Left hindlimb (tissue), 1 donor: ENCODE measurements around the gene RASGRF2.
"Not testable (repeated sequence)": the region's sequence is repeated elsewhere in the genome, so short reads cannot be mapped to it uniquely, and the experiment has no call there.

Experiments
- DNase-seq: peaks from one replicate; pipeline ENCODE4 v3.0.0-alpha.2; 2018

RASGRF2 gene

GRCh38 chr5:81077105-81077504, 116.9 kb downstream of the RASGRF2 start:
- DNase-seq = no peak

GRCh38 chr5:81078930-81079329, 118.8 kb downstream of the RASGRF2 start:
- no peak for DNase-seq

GRCh38 chr5:81080809-81081460, 120.8 kb downstream of the RASGRF2 start:
- no peak for DNase-seq

DNA sequence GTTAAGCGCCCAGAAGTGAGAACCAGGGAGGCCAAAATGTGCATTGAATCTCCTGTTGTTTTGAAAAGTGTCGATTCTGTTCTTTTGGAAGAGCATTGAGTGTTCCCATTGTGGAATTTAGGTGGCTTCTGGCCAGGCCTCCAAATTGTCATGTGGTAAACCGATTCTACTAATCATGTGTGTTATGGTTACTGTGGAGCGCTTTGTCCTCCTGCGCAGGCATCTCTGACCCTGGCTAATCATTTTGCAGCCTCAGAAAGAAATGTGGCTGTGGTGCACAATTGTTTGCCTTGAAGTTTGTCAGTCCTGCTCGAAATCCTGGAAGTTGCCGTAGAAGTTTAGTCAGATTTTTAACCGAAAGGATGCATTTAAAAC, 121.3 kb downstream of the RASGRF2 start:
- DNase-seq = peak; percentile 68

DNA sequence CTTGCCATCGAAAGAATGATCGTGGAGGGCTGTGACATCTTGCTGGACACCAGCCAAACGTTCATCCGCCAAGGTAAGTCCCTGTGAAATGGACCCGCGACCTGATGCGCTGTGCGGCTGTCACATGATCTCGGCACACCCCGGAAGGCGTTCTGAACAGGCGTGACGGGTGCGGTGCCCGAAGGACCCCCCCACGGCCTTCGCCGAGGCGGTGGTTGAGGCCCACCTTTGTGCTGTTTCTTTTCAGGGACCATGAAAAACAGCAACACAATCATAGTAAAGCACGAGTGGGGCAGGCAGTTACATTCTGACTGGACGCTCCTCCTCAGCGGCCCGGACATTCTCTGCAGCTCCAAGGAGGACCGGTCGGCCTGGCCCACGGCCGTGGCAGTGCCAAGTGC, 126.7 kb downstream of the RASGRF2 start:
- DNase-seq = no peak

GRCh38 chr5:81091199-81091598, 131.0 kb downstream of the RASGRF2 start:
- no peak for DNase-seq

- DNase-seq = no peak
Measured at GRCh38 chr5:81093536-81094196, 133.5 kb downstream of the RASGRF2 start.

DNA sequence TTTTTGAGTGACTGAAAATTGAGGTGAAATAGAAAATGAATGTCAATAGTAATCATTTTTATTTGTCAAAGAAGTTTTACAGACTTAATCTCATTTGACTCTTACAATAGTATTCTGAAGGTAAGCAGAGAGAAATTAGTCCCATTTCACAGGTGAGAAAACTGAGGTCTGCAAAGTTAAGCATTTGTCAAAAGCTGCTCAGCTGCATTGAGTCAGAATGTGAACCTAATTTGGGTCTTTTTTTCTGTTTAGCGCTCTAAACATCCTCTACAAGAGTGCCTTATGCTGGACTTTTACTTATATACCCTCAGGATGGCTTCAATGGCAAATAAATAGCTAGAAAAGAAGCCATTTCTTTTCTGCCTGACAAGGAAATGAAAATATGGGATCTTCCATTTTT, 135.7 kb downstream of the RASGRF2 start:
- DNase-seq = no peak

DNA sequence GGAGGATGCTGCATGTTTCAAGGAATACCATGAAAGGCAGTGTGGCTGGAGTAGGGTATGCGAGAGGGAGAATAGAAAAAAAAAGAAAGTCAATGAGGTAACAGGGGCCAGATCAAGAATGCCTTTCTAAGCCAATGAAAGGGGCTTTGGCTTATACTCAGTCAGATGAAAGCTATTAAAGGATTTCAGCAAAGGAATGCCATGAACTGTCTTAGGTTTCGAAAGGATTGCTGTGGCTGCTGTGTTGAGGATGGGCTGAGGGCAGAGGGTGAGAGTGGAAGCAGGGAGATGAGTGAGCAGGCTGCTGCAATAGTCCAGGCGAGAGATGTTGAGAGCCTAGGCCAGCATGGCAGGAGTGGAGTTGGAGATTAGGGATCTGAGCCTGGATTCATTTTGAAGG, 137.6 kb downstream of the RASGRF2 start:
- DNase-seq = no peak

GRCh38 chr5:81105261-81105877, 145.2 kb downstream of the RASGRF2 start:
- DNase-seq = no peak

- DNase-seq = no peak
Measured at GRCh38 chr5:81115261-81115660, 155.1 kb downstream of the RASGRF2 start.

DNA sequence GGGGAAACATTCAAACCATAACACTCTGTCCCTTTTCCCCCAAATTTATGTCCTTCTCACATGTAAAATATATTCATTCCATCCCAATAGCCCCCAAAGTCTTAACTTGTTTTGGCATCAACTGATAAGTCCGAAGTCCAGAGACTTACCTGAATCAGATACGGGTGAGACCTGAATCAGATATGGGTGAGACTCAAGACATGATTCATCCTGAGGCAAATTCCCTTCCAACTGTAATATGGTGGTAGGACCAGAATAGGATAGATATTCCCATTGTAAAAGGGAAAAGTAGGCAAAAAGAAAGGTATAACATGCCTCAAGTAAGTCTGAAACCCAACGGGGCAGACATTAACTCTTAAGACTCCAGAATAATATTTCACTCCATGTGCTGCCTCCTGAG, 157.4 kb downstream of the RASGRF2 start:
- DNase-seq = no peak

- no peak for DNase-seq
Measured at GRCh38 chr5:81121273-81121672, 161.1 kb downstream of the RASGRF2 start.

GRCh38 chr5:81121836-81122630, 161.9 kb downstream of the RASGRF2 start:
- DNase-seq = no peak

GRCh38 chr5:81124689-81125088, 164.5 kb downstream of the RASGRF2 start:
- DNase-seq = not testable (repeated sequence)

- no peak for DNase-seq
Measured at GRCh38 chr5:81125959-81126358, 165.8 kb downstream of the RASGRF2 start.

DNA sequence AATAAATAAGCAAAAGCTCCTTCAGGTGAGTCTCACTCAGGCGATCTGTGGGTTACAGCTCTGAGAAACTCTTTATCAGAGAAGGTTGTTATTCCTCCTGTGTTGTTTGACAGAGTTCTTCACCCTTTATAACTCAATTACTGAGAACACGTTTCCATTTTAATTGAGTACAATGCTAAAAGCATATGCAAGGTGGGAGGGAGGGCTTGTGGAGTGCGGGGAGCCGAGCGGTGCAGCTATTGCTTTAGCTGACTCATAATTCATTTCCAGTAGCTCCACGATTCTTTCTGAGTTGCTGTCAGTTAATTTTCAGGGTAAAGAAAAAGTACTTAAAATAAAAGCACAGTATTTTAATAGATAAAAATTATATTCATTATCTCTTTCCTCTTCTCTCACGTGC, 168.3 kb downstream of the RASGRF2 start:
- DNase-seq = no peak

GRCh38 chr5:81132381-81132780, 172.2 kb downstream of the RASGRF2 start:
- DNase-seq = no peak

GRCh38 chr5:81134066-81134465, 173.9 kb downstream of the RASGRF2 start:
- no peak for DNase-seq

GRCh38 chr5:81134566-81134965, 174.4 kb downstream of the RASGRF2 start:
- DNase-seq = no peak

DNA sequence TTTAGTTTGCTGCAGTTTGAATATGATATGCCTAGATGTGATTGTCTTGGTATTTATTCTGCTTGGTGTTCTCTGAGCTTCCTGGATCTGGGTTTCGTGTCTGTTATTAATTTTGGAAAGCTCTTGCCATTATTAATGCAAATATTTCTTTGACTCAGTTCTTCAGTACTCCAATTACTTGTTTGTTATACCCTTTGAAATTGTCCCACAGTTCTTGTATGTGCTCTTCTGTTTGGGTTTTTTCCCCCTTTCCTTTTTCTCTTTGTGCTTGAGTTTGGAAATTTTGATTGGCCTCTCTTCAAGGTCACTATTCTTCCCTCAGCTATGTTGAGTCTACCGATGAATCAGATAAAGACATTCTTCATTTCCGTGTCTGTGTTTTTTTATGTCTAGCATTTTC, 176.4 kb downstream of the RASGRF2 start:
- DNase-seq = no peak

- no peak for DNase-seq
Measured at GRCh38 chr5:81137833-81138232, 177.7 kb downstream of the RASGRF2 start.

DNA sequence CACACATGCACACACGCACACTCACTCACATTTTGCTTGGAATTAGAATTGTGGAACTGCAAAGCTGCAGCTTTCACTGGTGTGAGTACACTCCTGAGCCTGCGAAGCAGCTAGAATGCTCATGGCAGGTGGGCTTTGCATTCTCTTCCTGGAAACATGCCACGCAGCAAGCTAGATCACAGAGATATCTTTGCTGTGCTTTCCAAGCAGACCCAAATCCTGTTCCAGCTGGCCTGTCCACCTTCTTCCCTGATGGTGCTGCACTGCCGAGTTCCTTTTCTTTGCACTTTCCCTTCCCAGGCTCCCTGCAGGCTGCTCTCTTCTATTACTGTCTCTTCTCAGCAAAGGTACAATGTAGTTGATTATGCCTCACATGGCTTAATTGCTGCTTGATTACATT, 180.3 kb downstream of the RASGRF2 start:
- peak; percentile 77 for DNase-seq

GRCh38 chr5:81140943-81141342, 180.8 kb downstream of the RASGRF2 start:
- peak; percentile 80 for DNase-seq
